ENCODE data around the gene SUCNR1. TPM values are rescaled to one million over a fixed set of nuclear protein-coding genes. Genes with fewer than 3 reads are reported as not detected.
A peak's percentile ranks its signal among the peaks of the same experiment; 100 is the strongest.
"Not testable (repeated sequence)": the region's sequence is repeated elsewhere in the genome, so short reads cannot be mapped to it uniquely, and the experiment has no call there.

Gene SUCNR1, protein sequence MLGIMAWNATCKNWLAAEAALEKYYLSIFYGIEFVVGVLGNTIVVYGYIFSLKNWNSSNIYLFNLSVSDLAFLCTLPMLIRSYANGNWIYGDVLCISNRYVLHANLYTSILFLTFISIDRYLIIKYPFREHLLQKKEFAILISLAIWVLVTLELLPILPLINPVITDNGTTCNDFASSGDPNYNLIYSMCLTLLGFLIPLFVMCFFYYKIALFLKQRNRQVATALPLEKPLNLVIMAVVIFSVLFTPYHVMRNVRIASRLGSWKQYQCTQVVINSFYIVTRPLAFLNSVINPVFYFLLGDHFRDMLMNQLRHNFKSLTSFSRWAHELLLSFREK
- 0.70 and 1.2 TPM in 2 replicates for total RNA-seq (2014; rRNA removed; shearing (Covaris generic))

DNA sequence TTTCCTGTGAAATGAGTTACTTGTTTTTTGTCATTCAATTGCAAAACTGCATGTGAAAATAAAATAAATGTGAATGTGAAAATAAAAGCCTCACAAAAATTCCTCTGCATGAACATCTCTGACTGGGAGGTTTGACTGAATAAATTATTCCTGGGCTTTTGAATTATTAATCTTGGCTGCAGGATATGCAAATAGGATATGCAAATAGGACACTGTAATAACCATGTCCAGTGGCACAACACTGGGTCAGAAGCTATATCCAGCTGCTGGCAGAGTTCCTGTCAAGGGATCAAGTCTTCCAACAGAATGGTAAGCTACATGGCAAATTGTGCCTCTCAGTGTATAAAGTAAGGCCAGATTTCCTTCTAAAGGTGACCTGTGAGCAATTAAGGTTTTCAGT lies at the start of gene SUCNR1:
Gene SUCNR1, plus strand, starts transcription at position 246 of the 400 bp plus-strand sequence. CDS start 6,250 bp downstream, outside the sequence.
- no peak for DNase-seq (ENCODE audit: low spot score)

DNA sequence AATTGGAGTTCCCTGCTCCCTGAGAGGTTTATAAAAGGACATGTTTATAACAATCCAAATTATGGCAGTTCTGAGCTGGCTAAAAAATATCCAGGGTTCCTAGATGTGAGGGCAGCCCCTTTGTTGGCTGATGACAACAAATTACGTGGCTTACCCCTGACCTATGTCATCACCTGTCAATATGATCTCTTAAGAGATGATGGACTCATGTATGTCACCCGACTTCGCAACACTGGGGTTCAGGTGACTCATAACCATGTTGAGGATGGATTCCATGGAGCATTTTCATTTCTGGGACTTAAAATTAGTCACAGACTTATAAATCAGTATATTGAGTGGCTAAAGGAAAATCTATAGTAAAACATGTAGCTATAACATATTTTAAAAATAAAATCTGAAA lies 45.6 kb upstream of the SUCNR1 start:
- no peak for DNase-seq (ENCODE audit: low spot score)

DNA sequence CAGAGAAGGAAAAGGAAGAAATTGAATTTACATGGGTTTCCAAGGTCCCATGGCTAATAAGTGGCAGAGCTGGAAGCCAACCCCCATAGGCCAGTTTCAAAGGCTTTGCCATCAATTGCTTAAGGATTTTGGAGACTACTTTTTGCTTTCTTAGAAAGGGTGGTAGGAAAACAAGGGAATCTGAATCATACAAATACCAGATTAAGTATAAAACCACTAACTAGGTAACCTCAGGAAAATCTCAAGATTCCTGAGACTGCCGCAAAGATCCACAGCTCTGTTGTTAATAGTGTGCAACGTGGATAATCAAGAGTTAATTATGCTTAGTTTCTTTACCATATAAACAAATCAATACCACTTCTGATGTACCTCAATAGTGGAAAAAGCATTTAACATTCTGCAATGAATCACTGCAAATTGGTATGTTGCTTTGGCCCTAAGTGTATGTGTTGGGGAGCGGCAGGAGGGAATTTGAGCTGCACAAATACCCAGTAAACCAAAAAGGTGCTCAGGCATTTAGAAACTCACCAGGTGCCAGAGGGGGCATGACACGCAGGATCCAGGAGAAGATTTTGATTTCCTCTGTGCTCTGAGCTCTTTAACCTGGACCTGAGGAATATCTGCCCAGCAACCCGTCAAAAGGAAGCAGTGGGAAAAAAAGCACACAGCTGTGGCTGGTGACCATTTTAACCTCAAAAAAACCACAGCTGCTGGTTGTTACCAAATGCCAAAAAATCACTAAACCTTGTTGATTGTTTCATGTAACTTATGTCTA lies 37.5 kb upstream of the SUCNR1 start:
- DNase-seq (ENCODE audit: low spot score), result peak; percentile 83

DNA sequence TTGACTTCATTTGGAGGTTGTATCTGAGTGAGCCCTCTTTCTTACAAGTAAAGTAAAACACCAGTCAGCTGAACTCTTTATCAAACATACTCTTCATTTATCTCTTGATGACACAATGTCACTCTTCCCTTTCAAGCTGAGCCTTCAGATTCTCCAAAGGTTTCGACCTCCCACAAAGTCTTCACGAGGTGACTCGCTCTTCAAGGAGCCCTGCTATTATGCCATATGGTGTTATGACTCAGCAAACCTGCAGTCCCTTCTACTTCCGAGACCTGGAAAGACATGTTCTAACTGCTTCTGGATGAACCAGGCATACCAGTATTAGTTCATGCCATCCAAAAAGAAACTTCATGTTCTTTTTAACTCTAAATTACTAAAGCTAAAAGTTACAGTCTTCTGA lies 36.4 kb upstream of the SUCNR1 start:
- DNase-seq (ENCODE audit: low spot score), result peak; percentile 94

DNA sequence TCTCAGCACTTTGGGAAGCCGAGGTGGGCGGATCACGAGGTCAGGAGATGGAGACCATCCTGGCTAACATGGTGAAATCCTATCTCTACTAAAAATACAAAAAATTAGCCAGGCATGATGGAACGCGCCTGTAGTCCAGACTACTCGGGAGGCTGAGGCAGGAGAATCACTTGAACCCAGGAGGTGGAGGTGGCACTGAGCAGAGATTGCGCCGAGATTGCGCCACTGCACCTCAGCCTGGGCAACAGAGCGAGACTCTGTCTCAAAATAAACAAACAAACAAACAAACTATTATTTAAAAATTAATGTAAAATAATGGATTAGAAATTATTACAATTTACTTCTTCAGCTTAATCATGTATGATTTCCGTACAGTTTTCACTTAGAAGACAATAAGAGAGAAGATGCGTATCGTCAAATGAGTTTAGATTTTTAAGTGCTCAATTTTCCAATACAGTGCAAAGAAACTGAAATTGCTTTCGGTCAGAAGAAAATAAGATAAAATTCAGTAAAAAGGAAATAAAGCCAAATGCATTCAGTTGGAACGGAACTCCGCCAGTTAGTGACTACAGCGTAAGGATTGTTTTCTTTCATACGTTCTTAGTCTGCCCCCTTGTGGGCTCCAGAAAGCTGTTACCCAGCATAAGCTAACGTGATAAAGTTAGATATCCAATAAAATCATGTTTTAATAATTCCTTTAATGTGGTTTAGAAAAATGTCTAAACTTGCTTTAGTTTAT lies 34.7 kb upstream of the SUCNR1 start:
- DNase-seq (ENCODE audit: low spot score), result peak; percentile 88

DNA sequence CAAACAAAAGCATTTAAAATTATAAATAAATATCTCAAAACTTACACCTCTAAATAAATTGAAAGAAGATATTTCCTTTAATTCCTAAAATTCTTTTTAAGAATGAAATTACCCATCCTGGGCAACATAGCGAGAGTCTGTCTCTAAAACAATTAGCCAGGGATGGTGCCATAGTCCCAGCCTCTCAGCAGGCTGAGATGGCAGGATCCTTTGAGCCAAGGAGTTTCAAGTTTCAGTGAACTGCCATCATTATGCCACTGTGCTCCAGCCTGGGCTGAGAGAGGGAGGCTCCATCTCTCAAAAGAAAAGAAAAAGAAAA lies 34.2 kb upstream of the SUCNR1 start:
- DNase-seq (ENCODE audit: low spot score), result no peak

DNA sequence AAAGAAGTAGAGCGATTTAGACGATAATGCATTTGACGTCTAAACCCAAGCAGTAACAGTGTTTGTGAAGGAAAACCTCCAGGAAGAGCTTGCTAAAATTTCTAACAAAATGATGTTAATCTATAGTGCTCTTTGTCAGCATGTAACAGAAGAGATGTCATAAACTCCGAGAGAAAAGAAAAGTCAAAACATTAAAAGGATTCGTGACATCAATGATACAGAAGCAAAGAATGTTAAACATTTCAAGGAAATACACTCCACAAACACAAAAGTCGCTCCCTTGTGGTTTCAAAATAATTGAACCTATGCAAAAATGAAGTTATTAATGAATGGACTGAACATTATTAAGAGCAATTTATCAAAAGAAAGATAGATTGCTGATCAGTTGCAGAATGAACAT lies 31.6 kb upstream of the SUCNR1 start:
- DNase-seq (ENCODE audit: low spot score), result no peak

DNA sequence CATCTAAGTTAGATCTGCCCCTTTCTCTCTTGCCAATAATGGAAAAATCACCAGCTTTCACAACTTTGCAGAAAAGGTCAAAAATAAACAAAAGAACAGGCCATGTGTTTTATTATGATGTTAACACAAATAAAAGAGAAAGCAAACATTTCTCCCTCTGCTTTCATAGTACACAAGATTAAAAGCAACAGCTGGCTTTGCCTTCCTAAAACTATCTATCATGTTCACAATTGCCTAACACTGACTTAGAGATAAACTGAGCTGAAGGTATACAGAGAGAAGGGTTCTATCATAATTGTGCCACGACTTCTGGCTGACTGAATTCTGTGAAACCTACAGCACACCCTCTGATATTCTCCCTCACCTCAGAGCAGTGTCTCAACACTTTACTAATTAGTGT lies 30.2 kb upstream of the SUCNR1 start:
- DNase-seq (ENCODE audit: low spot score), result peak; percentile 38

DNA sequence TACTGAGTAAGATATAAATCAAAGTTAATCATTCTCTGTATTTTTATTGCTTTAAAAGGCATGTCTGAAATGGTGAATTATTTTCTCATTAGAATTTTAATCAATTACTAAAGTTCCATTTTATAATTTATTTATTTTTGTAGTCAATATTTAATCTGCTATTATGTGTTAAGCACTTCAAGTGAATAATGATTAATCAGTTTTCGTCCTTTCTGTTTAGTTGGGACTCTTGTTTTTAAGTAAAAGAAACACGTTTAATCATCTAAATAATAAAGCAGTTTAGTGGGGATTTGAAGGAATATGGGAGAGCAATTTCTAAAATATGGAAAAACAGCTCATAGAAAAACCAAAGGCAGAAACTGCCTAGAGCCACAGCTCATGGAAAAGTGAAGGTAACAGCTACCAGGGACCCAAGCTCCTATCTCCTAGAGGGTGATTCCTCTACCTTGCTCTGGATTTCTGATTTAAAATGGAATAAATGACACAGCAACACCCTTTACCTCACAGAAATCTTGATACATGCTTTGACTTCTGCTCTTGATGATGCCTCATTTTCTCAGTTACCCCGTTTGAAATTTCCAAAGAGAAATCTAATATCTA lies 28.0 kb upstream of the SUCNR1 start:
- DNase-seq (ENCODE audit: low spot score), result no peak

DNA sequence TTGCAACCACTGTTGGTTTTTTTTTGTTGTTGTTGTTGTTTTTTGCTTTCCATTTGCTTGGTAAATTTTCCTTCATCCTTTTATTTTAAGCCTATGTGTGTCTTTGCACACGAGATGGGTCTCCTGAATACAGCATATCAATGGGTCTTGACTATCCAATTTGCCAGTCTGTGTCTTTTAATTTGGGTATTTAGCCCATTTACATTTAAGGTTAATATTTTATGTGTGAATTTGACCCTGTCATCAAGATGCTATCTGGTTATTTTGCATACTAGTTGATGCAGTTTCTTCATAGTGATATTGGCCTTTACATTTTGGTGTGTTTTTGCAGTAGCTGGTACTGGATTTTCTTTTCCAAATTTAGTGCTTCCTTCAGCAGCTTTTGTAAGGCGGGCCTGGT lies 23.4 kb upstream of the SUCNR1 start:
- not testable (repeated sequence) for DNase-seq (ENCODE audit: low spot score)

DNA sequence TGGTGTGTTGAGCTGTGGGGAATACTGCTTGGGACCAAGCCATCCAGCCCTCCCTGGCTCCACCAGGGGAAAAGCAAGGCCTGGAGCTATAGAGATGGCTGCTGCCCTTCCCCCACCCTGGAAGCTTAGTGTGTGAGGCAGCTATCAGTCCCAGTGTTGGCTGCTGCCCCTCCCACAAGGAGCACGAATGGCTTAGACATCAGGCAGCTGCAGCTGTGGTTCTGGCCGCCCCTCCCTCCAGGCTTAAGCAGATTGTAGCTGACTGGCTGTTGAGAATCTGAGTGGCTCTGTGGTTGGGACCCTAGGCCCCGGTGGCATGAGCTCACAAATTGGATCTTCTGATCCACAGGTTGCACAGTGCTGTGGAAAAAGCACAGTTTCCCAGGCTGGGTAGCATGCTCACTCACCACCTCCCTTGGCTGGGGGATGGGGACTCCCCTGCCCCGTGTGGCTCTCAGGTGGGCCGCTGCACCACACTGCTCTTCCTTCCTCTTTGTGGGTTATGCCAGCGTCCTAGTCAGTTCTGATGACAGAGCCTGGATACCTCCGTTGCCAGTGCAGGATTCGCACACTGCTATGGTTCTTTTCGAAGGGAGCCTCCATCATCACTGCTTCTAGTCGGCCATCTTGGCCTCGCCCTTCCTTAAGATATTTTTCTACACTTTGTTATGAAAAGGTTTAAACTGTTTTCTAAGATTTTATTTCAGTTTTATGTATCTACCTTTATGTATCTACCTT lies 21.2 kb upstream of the SUCNR1 start:
- no peak for DNase-seq (ENCODE audit: low spot score)

DNA sequence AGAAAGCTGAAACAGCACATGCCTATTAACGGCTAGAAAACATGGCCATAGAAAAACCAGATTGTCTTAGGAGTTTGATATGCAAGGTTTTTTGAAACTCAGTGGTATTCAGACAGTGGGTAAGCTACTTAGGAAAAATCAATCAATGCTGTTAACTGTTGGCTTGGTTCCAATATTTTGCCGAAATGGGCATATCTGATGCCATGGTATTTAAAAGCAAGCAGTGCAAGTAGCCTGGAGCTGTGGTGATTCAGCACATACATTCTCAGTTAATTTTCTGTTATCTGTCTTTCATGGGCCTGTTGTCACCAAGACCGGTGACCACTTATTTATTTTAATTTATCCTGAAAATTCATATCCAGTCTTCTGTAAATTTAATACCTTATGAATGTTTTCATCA lies 17.3 kb upstream of the SUCNR1 start:
- no peak for DNase-seq (ENCODE audit: low spot score)

DNA sequence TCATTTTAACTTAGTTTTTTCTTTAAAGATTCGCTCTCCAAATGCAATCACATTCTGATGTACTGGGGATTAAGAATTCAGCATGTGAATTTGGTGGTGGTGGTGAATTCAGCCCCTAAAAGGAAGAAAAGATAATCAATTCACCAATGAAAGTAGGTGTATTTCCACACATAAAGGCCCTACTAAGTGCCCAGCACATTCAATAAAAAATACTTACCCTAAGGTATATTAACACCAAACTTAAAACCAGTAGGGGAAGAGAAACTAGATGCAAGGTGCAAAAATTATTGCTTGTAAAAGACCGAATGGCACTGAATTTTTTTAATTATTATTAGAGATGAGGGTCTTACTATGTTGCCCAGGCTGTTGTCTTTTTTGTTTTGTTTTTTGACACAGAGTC lies 16.8 kb upstream of the SUCNR1 start:
- DNase-seq (ENCODE audit: low spot score), result no peak

DNA sequence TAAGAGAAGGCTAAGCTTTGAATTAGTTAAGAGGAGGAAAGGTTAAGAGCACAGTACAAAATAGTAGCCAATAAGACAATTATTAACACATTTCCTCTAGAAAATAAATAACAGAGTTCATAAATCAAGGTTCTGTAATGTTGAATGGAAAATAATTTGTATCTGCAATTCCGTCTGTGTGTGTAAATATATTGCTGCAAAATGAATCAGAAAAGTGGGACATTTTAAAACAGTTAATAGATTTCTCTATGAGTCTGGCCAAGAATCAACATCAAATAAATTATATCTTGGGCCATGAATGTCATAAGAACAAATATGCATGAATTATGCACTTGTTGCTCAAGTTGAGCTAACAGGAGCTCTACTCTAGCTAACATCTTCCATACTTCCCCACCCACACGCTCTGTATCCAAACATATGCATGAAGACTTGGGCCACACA lies 14.2 kb upstream of the SUCNR1 start:
- DNase-seq (ENCODE audit: low spot score), result no peak

DNA sequence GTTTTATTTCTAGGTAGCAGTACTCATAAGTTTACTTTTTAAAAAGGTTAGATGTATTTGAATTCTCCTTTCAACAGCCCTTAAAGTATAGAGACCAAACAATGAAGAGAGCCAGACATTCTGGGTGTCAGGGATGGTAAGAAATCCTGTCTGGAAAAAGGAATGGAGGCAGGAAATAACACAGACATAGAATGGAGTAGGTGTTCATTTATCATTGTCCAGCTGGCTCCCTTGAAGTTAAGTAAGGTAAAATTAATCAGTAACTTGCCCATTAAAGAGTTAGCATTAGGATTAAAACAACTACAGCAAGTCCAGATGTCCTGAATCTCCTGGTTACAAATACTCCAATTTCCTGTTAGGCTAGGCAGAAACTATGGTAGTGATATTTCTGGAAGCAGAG lies 13.5 kb upstream of the SUCNR1 start:
- no peak for DNase-seq (ENCODE audit: low spot score)

DNA sequence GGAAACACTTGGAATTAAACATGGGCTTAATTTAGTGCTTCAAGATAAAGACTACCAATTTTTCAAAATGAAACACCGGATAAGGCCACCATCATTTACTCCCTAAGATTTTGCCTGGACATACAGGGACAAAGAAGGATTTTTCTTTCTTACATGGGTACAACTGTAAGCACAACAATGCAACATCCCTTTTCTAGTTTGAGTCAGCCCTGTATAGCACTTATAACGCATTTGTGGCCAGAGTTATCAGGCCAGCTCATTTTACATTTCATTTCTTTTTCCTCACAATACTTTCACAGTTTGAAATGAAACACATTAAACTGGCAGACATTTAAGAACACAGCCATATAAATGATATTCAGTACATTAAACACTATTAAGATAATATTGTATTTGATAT lies 9.8 kb upstream of the SUCNR1 start:
- no peak for DNase-seq (ENCODE audit: low spot score)

DNA sequence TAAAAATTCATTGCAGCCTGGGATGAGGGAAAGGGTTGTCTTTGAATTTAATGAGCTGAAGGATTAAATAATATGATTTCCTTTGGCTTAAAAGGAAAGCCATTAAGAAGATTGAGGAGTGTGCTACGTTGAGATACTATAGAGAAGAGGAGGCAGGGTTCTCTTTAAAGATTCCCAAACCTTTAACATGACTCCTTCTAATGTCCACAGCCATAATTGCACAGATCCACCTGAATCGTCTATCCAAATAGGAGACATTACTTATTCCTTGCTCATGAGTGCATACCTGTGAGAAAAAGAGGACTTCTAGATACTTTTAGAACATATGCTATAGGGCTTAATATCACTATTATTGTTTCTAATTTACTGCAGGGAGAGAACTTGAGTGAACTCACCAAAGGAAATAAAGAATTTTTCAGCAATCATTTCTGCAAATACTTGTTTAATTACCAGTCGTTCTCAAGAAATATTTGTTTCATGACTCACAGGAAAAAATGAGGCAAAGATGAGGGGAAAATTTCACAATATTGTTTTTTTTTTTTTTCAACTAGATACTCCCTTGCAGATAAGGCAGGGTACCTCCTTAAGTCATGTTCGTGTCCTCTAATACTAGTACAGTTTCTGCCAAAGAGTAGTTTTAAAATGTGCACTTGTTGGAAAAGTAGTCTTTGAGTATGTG lies 8.9 kb upstream of the SUCNR1 start:
- DNase-seq (ENCODE audit: low spot score), result peak; percentile 30

DNA sequence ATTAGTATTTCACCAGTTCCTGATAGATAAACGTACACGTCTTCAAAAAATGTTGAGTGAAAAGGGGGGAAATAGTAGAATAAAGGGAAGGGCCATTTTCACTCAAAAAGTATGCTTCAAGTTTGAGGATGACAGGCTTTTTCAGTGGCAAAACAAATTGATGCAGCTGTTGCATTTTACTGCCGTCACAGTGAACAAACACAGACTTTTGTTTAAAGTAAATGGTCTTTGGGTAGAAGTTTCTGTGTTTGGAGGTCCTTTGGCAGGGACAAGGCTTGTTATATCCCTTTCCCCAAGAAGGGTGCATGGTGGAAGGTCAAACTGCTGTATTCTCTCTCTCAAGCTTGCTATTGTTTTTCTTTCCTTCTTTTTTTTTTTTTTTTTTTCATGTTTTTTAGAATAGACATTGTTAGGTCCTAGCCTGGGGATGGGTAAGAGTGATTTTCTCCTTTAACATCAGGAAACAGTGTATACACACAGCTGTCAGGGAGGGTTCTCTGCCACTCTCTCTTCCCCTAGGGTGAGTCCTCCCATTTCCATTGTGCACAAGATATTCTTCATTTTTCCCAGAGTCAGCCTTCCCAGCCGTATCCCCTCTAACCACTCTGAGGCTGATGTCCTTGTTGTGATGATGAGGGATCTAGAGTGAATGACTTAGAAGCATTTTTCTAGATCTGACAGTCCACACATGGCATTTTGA lies 6.6 kb upstream of the SUCNR1 start:
- no peak for DNase-seq (ENCODE audit: low spot score)

DNA sequence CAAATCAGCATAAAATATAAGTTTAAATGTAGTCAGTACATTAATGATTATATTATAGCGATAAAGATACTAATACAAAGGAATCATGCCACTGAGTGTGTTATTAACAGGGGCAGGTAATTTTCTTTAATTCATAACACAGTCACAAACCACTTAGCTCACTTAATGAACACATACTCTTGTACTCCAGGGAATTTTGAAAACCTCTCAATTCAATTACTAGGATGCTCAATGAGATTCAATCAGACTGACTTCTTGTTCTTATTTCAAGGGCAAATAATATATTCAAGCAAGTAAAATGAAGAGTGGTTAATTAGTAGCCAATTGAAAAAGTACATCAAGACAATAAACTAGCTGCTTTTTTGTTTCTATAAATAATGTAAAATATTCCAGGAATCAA lies 5.8 kb upstream of the SUCNR1 start:
- DNase-seq (ENCODE audit: low spot score), result no peak

DNA sequence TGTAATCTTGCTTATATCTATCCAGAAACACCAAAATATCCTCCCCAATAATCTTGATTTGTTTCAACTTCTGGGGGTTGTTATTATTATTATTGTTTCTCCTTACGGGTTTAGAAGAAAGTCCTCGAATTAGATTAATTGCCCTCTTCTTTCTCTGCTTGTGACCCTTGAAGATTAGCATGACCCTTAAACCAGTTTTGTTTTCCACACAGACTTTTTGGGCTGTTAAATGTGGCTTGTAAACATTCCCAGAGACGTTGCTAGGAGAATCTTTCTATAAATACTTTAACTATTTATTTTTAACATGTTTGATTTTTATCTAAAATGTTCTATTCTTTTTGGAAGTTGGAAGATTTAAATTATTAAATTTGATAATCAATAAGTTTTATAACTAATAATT lies 4.3 kb upstream of the SUCNR1 start:
- no peak for DNase-seq (ENCODE audit: low spot score)
